HCT116 (cell line): ENCODE data around the gene SMPX.

ENCODE experiments used
- CTCF ChIP-seq, 3 experiments: fragments of 200-600 bp in 1 of 3; sonication (generic) in 1 of 3; IDR thresholded peaks in 2 of 3; conservative IDR thresholded peaks in 1 of 3; 2 replicates each; pipeline ENCODE4 v1.5.1; 2012 to 2017; ENCODE audit warnings: low read depth in 2 of 3, low read length in 2 of 3, antibody characterized with exemption in 1 of 3, borderline replicate concordance in 1 of 3, control low read depth in 1 of 3, mild to moderate bottlenecking in 1 of 3, mixed read lengths in 1 of 3, mixed run types in 1 of 3, moderate library complexity in 1 of 3; ENCODE audit not compliant: insufficient read depth in 1 of 3
- POLR2A ChIP-seq: IDR thresholded peaks from 2 replicates; pipeline ENCODE4 v1.7.0; 2011; ENCODE audit warnings: borderline replicate concordance; ENCODE audit not compliant: insufficient read depth, insufficient read length; ENCODE audit errors: extremely low read depth
- REST ChIP-seq: IDR thresholded peaks from 2 replicates; pipeline ENCODE4 v1.6.1; 2012; ENCODE audit warnings: low read depth
- SIN3A ChIP-seq: IDR thresholded peaks from 2 replicates; pipeline ENCODE4 v1.6.1; 2012; ENCODE audit warnings: low read depth
- YY1 ChIP-seq: IDR thresholded peaks from 2 replicates; pipeline ENCODE4 v1.6.1; 2011; ENCODE audit warnings: low read length, low read depth, moderate library complexity, mild to moderate bottlenecking; ENCODE audit not compliant: insufficient replicate concordance; ENCODE audit errors: extremely low read depth

DNA sequence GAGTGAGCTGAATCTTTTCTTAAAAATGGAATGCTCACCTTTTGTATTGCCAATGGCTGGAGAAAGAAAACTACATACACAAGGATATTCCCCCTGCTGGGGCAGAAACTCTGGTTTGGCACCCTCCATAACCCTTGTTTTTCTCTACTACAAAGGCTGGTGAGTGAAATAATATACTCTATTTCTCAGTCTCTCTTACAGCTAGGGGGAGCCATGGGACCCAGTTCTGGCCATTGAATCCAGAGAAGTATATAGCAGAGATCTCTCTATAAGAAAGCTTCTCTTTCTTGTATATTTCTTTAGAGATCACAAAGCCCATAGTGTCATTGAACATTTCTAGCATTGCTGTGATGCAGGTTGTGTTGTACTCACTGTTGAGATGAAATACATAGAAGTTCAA, 49.8 kb downstream of the SMPX start:
- TF ChIP-seq YY1 (no peak), REST (no peak), POLR2A (no peak), CTCF (IDR thresholded peaks at IDR 0.05 in 2 of 3, conservative IDR thresholded peaks at IDR 0.05 in 1 of 3; ENCODE audit: borderline replicate concordance in 1 of 3, insufficient read depth in 1 of 3, low read depth in 2 of 3, low read length in 2 of 3) (peak in 2 of 3 experiments; percentile 30 to 31; a peak in 3 of 6 replicates), SIN3A (no peak)
